HTERT RPE-1 (cell line): ENCODE data around the gene EXOSC2.

Experiments used
- in situ Hi-C: fragments of 300-500 bp; cut with MboI; formaldehyde crosslinking; loops from 4 replicates; pipeline ENCODE4 v1.14.3; 2020; ENCODE audit warnings: low sequenced_read_pairs

The EXOSC2 gene

DNA sequence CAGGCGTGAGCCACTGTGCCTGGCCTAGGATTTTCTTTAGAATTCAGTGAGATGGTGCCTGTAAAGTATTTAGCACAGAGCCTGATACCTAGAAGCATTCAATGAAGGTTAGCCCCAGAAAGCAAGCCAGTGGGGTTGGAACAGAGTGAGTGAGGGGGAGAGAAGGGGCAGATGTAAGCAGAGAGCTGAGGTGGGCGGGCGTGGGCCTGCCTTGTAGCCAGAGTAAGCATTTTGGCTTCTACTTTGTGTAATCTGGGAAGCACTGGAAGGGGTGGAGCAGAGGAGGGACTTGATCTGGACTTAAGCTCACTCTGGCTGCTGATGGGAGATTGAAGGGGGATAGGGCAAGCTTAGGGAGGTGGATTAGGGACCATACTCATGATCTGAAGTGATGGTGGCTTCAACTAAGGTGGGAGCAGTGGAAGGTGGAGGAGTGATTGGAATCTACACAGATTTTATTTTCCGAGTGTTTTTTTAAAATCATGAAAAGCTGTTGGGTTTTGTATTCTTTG is 2.6 kb downstream of the EXOSC2 start:
- in situ Hi-C loops = no loop called here

- in situ Hi-C loops = no loop called here
Measured at GRCh38 chr9:130696996-130697395, 3.4 kb downstream of the EXOSC2 start.

DNA sequence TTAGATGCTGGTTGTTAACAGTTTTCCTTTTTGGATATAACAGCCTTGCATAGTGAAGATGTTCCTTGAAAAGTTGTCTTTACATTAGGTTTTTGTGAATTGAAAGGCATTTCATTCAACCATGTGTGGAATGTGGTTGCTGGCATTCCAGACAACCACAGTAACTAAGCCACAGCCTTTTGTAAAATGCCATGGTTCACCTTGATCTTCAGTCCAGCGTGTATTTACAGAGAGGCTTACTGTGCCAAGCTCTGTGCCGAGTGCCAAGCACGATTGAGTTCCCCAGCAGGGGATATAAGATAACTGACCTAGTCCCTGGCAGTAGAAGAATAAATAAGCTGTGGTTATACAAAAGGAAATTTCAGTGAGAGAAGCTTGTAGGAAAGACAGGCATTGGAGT is 4.9 kb downstream of the EXOSC2 start:
- in situ Hi-C loops = no loop called here

DNA sequence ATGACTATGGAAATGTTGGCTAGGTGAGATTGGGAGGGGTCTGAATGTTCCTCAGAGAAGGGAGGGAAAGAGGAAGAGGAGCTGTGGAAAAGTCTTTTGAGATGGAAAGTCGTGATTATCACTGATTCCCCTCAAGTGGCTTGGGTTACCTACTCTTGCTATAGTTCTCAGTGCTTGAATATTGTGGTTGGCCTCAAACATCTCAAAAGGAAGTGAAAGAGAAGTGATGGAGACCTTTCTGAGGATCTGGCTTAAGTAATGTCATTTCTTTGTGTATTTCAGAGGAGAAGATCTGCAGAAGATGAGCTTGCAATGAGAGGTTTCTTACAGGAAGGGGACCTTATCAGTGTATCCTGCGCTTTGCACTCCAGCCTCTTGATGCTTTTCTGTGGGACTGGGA is 5.5 kb downstream of the EXOSC2 start:
- in situ Hi-C loops = no loop called here

DNA sequence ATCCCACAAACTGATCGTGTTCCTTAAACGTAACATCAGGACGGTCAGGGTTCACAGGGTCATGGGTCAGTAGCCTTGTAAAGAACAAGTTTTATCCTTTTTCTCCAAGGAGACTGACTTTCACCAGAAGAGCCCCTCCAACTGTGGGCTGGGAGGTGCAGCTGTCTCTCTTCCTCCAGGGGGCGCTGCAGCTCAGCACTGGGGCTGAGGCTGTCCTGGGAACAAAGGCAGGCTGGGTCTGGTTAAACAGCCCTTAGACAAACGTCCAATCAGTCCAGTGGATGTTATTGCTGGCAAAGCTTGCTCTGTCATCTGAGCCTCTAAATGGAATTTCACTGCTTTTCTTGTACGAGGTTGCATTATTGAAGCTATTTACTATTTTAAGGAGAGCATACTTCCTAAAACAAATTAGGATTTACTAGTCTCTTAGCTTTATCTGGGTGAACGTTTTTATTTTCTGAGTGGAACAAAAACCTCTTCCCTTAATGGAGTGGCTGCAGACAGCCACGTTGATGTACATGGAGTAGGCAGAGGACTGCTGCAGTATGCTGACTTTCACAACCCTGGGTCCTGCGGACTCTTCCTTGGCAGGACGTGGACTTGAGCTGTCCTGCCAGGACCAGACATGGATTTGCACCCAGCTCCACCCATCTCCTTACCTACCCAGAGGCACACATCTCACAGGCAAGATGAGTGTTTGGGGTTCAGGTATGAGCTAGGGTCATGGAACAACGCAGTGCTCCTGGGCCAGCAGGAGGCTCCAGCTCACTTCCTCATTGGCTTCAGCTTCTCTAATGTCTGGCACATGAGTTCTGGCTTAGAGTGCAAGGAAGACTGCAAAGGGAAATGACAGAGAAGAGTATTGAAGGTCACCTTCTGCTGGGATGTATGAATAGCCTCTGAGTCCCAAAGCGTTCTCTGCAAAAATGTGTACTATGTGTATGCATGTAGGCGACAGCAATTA is 7.8 kb downstream of the EXOSC2 start:
- in situ Hi-C loops = no loop called here

DNA sequence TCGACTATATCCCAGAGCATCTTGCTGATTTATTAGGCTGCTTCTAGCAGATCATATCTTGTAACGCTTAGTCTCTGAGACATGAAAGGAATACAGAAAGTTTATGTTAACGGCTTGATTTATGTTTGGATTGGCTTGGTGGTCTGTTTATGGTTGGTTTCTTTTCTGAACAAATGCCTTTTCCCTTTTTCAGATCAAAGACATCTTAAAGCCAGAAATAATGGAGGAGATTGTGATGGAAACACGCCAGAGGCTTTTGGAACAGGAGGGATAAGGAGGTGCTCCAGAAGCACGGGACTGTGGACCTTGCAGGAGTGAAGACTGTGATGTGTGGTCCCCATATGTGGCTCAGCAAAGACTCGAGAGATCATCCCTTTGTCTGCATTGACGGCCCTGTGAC is 9.9 kb downstream of the EXOSC2 start:
- in situ Hi-C loops = no loop called here

- in situ Hi-C loops = no loop called here
Measured at GRCh38 chr9:130707225-130707976, 13.8 kb downstream of the EXOSC2 start.

- in situ Hi-C loops = no loop called here
Measured at GRCh38 chr9:130710822-130711352, 17.3 kb downstream of the EXOSC2 start.

DNA sequence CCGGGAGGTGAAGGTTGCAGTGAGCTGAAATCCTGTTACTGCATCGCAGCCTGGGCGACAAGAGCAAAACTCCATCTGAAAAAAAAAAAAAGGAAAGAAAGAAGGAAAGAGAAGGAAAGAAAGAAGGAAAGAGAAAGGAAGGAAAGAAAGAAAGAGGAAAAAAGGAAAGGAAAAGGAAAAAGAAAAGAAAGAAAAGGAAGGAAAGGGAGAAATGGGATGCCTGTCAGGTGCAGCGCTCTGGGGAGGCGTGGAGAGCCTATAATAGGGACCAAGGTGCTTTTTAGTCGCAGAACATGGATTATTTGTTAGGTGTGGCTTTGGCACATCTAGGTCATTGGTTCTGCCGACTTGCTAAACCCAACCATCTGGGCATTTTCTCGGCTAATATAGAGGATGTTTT is 17.9 kb downstream of the EXOSC2 start:
- in situ Hi-C loops = no loop called here

- in situ Hi-C loops = no loop called here
Measured at GRCh38 chr9:130712564-130713285, 19.1 kb downstream of the EXOSC2 start.

DNA sequence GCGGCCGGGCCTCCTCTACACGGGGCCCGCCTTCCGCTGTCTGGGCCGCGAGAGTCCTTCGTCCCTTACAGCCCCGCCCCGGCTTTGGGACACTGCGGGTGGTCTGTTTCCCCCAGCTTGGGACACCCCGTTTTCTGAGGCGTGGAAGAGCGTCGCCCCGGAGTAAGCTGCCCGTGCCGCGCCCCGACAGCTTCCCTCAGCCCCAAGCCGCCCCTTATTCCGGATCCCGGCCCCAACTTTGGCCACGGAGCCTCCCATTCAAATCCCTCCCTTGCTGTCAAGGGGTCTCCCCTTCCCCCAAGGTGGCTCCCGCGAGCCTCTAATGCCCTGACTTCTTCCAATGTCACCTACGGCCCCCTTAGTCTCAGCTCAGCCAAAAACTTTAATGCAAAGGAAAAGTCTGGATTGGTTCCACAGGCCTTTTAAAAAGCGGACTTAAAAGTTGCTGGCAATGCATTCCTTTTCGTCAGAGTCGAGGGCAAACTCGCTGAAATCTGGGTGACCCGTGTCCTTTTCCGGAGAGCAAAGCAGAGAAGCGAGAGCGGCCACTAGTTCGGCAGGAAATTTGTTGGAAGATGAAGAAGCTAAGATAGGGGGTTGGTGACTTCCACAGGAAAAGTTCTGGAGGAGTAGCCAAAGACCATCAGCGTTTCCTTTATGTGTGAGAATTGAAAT is 19.8 kb downstream of the EXOSC2 start:
- in situ Hi-C loops = no loop called here

DNA sequence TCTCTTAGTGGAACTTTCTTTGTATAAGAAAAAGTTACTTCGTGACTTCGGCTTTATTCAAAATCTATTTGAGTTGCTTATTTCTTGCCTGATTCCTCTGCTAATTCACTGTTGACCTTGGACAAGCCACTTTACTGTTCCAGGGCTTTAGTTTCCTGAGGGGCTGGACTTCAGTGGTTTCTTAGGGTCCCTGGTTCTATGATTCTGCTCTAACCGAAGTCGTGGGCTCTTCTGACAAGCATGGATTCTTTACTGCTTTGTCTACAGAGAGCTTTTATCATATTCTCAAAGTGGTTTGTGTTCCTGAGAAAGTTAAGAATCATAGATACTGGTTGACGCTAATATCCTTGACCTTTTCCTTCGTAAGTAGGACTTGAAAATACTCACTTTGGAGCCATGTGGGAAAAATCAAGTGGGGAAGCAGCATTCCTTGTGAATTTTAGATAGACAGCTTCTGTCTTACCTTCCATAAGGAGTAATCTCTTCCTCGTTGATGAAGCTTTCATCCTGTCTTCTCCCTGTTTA is 21.1 kb downstream of the EXOSC2 start:
- in situ Hi-C loops = no loop called here

DNA sequence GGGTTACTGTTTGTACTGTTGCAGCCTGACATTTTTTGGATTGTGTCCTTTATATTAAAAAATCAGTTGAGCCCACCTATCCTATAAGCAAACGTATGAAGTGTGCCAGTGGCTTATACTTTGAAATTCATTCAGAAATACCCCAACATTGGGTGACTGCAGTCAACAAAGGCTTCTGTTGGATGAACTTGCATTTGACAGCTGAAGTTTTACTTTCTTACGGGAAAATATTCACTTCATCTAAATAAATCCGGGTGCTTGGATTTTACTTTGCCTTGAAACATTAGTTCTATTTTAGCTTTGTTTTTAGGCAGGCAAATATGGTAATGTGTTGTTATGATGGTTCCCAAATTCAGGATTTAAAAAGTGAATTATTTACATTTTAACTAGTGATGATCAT is 21.7 kb downstream of the EXOSC2 start:
- in situ Hi-C loops = no loop called here

DNA sequence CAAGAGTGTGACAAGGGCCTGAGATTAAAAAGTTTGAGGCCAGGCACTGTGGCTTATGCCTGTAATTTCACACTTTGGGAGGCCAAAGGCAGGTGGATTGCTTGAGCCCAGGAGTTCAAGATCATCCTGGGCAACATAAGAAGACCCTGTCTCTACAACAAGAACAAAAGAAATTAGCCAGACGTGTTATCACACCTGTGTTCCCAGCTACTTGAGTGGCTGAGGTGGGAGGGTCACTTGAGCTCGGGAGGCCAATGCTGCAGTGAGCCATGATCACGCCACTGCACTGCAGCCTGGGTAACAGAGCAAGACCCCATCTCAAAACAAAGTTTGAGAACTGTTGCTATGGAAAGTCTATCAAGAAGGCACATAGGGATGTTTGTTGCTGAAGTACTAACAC is 25.0 kb downstream of the EXOSC2 start:
- in situ Hi-C loops = no loop called here

DNA sequence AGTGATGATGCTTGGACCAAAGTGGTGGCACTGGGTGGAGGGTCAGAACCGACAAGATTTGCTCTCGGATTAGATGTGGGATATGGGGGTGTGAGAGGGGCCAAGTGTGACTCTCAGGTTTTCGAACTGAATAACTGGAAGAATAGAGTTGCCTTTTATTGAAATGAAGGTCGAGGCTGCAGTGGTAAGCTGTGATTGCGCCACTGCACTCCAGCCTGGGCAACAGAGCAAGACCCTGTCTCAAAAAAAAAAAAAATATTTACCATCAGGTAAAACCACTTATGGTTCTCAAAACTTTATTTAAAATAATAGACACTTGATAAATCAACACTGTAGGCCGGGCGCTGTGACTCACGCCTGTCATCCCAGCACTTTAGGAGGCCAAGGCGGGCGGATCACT is 27.2 kb downstream of the EXOSC2 start:
- in situ Hi-C loops = no loop called here

- in situ Hi-C loops = no loop called here
Measured at GRCh38 chr9:130728721-130729120, 35.1 kb downstream of the EXOSC2 start.

GRCh38 chr9:130729145-130729544 is 35.6 kb downstream of the EXOSC2 start:
- in situ Hi-C loops = no loop called here

- in situ Hi-C loops = no loop called here
Measured at GRCh38 chr9:130731355-130731754, 37.8 kb downstream of the EXOSC2 start.

- in situ Hi-C loops = no loop called here
Measured at GRCh38 chr9:130732136-130732535, 38.6 kb downstream of the EXOSC2 start.

GRCh38 chr9:130732793-130733221 is 39.2 kb downstream of the EXOSC2 start:
- in situ Hi-C loops = no loop called here
